Measurements from ENCODE around the gene DNAJC1. TPM values are rescaled to one million over a fixed set of nuclear protein-coding genes. Genes with fewer than 3 reads are reported as not detected.

DNAJC1 gene
- total and polyA plus RNA-seq, 4 donors, result 15.2 to 30.4 (median 22.7) TPM

- H3K27me3 ChIP-seq (ENCODE audit: control insufficient read depth in 1 of 2, insufficient read depth in 2 of 2, low read length in 1 of 2), result no peaks in the 10 kb centered on the region
- no peaks in the 10 kb centered on the region for H3K36me3 ChIP-seq (ENCODE audit: control insufficient read depth in 1 of 2, insufficient read depth in 2 of 2, low read length in 1 of 2)
- H3K27ac ChIP-seq (ENCODE audit: low read depth in 1 of 2, low read length in 2 of 2), result no peak overlapping the region
- no peak for DNase-seq
- intact Hi-C loops (cut with DNase I), result no loop called here
- H3K4me3 ChIP-seq (ENCODE audit: low read length in 2 of 2), result no peak overlapping the region
- no peaks in the 10 kb centered on the region for H3K4me1 ChIP-seq (ENCODE audit: control insufficient read depth in 1 of 2, insufficient read depth in 2 of 2, low read length in 2 of 2)
- no peaks in the 10 kb centered on the region for H3K9me3 ChIP-seq (ENCODE audit: control insufficient read depth, low read length)
- no peak for ATAC-seq (ENCODE audit: low FRiP score)
These were observed 83.6 kb downstream of the DNAJC1 start for GRCh38 chr10:21919906-21920305.

GRCh38 chr10:21919117-21919516 lies 84.4 kb downstream of the DNAJC1 start:
- no peaks in the 10 kb centered on the region for H3K36me3 ChIP-seq (ENCODE audit: control insufficient read depth in 1 of 2, insufficient read depth in 2 of 2, low read length in 1 of 2)
- no peaks in the 10 kb centered on the region for H3K4me1 ChIP-seq (ENCODE audit: control insufficient read depth in 1 of 2, insufficient read depth in 2 of 2, low read length in 2 of 2)
- no peaks in the 10 kb centered on the region for H3K27me3 ChIP-seq (ENCODE audit: control insufficient read depth in 1 of 2, insufficient read depth in 2 of 2, low read length in 1 of 2)
- DNase-seq (no peak), ATAC-seq (ENCODE audit: low FRiP score) (no peak)
- no peak overlapping the region for H3K27ac ChIP-seq (ENCODE audit: low read depth in 1 of 2, low read length in 2 of 2)
- WGBS, 2 donors, result 48 to 69% methylated on average over 1 of the region's 1 CpG
- H3K4me3 ChIP-seq (ENCODE audit: low read length in 2 of 2), result no peak overlapping the region
- H3K9me3 ChIP-seq (ENCODE audit: control insufficient read depth, low read length), result no peaks in the 10 kb centered on the region
- intact Hi-C loops (cut with DNase I), result no loop called here

GRCh38 chr10:21912625-21913024 lies 90.9 kb downstream of the DNAJC1 start:
- H3K27me3 ChIP-seq (ENCODE audit: control insufficient read depth in 1 of 2, insufficient read depth in 2 of 2, low read length in 1 of 2), result no peaks in the 10 kb centered on the region
- 90 to 91% methylated on average over 2 of the region's 2 CpGs for WGBS, 2 donors

GRCh38 chr10:21910798-21911197 lies 92.7 kb downstream of the DNAJC1 start:
- 74 to 87% methylated on average over 5 of the region's 5 CpGs for WGBS, 2 donors
- H3K36me3 ChIP-seq (ENCODE audit: control insufficient read depth in 1 of 2, insufficient read depth in 2 of 2, low read length in 1 of 2), result no peaks in the 10 kb centered on the region
- H3K27me3 ChIP-seq (ENCODE audit: control insufficient read depth in 1 of 2, insufficient read depth in 2 of 2, low read length in 1 of 2), result no peaks in the 10 kb centered on the region
- DNase-seq (no peak), ATAC-seq (ENCODE audit: low FRiP score) (no peak)
- intact Hi-C loops (cut with DNase I), result no loop called here
- no peaks in the 10 kb centered on the region for H3K9me3 ChIP-seq (ENCODE audit: control insufficient read depth, low read length)
- H3K4me3 ChIP-seq (ENCODE audit: low read length in 2 of 2), result no peak overlapping the region
- no peaks in the 10 kb centered on the region for H3K4me1 ChIP-seq (ENCODE audit: control insufficient read depth in 1 of 2, insufficient read depth in 2 of 2, low read length in 2 of 2)
- H3K27ac ChIP-seq (ENCODE audit: low read depth in 1 of 2, low read length in 2 of 2), result no peak overlapping the region

More at GRCh38 chr10:21912625-21913024, 90.9 kb downstream of the DNAJC1 start:
- H3K4me3 ChIP-seq (ENCODE audit: low read length in 2 of 2), result no peak overlapping the region
- DNase-seq, result no peak
- no peaks in the 10 kb centered on the region for H3K9me3 ChIP-seq (ENCODE audit: control insufficient read depth, low read length)
- no peaks in the 10 kb centered on the region for H3K4me1 ChIP-seq (ENCODE audit: control insufficient read depth in 1 of 2, insufficient read depth in 2 of 2, low read length in 2 of 2)
- intact Hi-C loops (cut with DNase I), result no loop called here
- no peaks in the 10 kb centered on the region for H3K36me3 ChIP-seq (ENCODE audit: control insufficient read depth in 1 of 2, insufficient read depth in 2 of 2, low read length in 1 of 2)
- no peak for ATAC-seq (ENCODE audit: low FRiP score)
- no peak overlapping the region for H3K27ac ChIP-seq (ENCODE audit: low read depth in 1 of 2, low read length in 2 of 2)

- Histone ChIP-seq H3K36me3 (ENCODE audit: control insufficient read depth in 1 of 2, insufficient read depth in 2 of 2, low read length in 1 of 2) (no peaks in the 10 kb centered on the region), H3K4me1 (ENCODE audit: control insufficient read depth in 1 of 2, insufficient read depth in 2 of 2, low read length in 2 of 2) (no peaks in the 10 kb centered on the region), H3K4me3 (ENCODE audit: low read length in 2 of 2) (no peak overlapping the region), H3K9me3 (ENCODE audit: control insufficient read depth, low read length) (no peaks in the 10 kb centered on the region), H3K27ac (ENCODE audit: low read depth in 1 of 2, low read length in 2 of 2) (no peak overlapping the region), H3K27me3 (ENCODE audit: control insufficient read depth in 1 of 2, insufficient read depth in 2 of 2, low read length in 1 of 2) (no peaks in the 10 kb centered on the region)
- intact Hi-C loops (cut with DNase I), result no loop called here
- ATAC-seq (ENCODE audit: low FRiP score) (no peak), DNase-seq (no peak)
- 96 to 98% methylated on average over 2 of the region's 2 CpGs for WGBS, 2 donors
These were observed 96.1 kb downstream of the DNAJC1 start for GRCh38 chr10:21907436-21907835.

GRCh38 chr10:21904930-21905329 lies 98.6 kb downstream of the DNAJC1 start:
- Histone ChIP-seq H3K36me3 (ENCODE audit: control insufficient read depth in 1 of 2, insufficient read depth in 2 of 2, low read length in 1 of 2) (no peaks in the 10 kb centered on the region), H3K27me3 (ENCODE audit: control insufficient read depth in 1 of 2, insufficient read depth in 2 of 2, low read length in 1 of 2) (no peaks in the 10 kb centered on the region), H3K4me1 (ENCODE audit: control insufficient read depth in 1 of 2, insufficient read depth in 2 of 2, low read length in 2 of 2) (no peaks in the 10 kb centered on the region), H3K4me3 (ENCODE audit: low read length in 2 of 2) (no peak overlapping the region), H3K27ac (ENCODE audit: low read depth in 1 of 2, low read length in 2 of 2) (no peak overlapping the region), H3K9me3 (ENCODE audit: control insufficient read depth, low read length) (no peaks in the 10 kb centered on the region)
- WGBS, 2 donors, result 93 to 98% methylated on average over 2 of the region's 2 CpGs
- no peak for DNase-seq
- intact Hi-C loops (cut with DNase I), result no loop called here
- ATAC-seq (ENCODE audit: low FRiP score), result no peak

- no peaks in the 10 kb centered on the region for H3K9me3 ChIP-seq (ENCODE audit: control insufficient read depth, low read length)
- intact Hi-C loops (cut with DNase I), result no loop called here
- DNase-seq (no peak), ATAC-seq (ENCODE audit: low FRiP score) (no peak)
- no peak overlapping the region for H3K27ac ChIP-seq (ENCODE audit: low read depth in 1 of 2, low read length in 2 of 2)
- H3K36me3 ChIP-seq (ENCODE audit: control insufficient read depth in 1 of 2, insufficient read depth in 2 of 2, low read length in 1 of 2), result peaks cover 0 to under 1% of the 10 kb centered on the region in 2 donors
- H3K4me1 ChIP-seq (ENCODE audit: control insufficient read depth in 1 of 2, insufficient read depth in 2 of 2, low read length in 2 of 2), result no peaks in the 10 kb centered on the region
- H3K27me3 ChIP-seq (ENCODE audit: control insufficient read depth in 1 of 2, insufficient read depth in 2 of 2, low read length in 1 of 2), result no peaks in the 10 kb centered on the region
- H3K4me3 ChIP-seq (ENCODE audit: low read length in 2 of 2), result no peak overlapping the region
- 81 to 93% methylated on average over 5 of the region's 5 CpGs for WGBS, 2 donors
These were observed 103.8 kb downstream of the DNAJC1 start for GRCh38 chr10:21899736-21900135.

GRCh38 chr10:21895932-21896331 lies 107.6 kb downstream of the DNAJC1 start:
- Histone ChIP-seq H3K36me3 (ENCODE audit: control insufficient read depth in 1 of 2, insufficient read depth in 2 of 2, low read length in 1 of 2) (peaks cover 0 to 3% of the 10 kb centered on the region in 2 donors), H3K4me1 (ENCODE audit: control insufficient read depth in 1 of 2, insufficient read depth in 2 of 2, low read length in 2 of 2) (no peaks in the 10 kb centered on the region)

GRCh38 chr10:21894648-21895342 lies 108.7 kb downstream of the DNAJC1 start:
- no peaks in the 10 kb centered on the region for H3K27me3 ChIP-seq (ENCODE audit: control insufficient read depth in 1 of 2, insufficient read depth in 2 of 2, low read length in 1 of 2)
- no peak for ATAC-seq (ENCODE audit: low FRiP score)
- H3K9me3 ChIP-seq (ENCODE audit: control insufficient read depth, low read length), result peaks cover 1% of the 10 kb centered on the region
- 93 to 94% methylated on average over 4 of the region's 4 CpGs for WGBS, 2 donors
- DNase-seq, result no peak
- no peak overlapping the region for H3K27ac ChIP-seq (ENCODE audit: low read depth in 1 of 2, low read length in 2 of 2)
- H3K4me3 ChIP-seq (ENCODE audit: low read length in 2 of 2), result no peak overlapping the region
- H3K36me3 ChIP-seq (ENCODE audit: control insufficient read depth in 1 of 2, insufficient read depth in 2 of 2, low read length in 1 of 2), result peaks cover 0 to 3% of the 10 kb centered on the region in 2 donors
- intact Hi-C loops (cut with DNase I), result no loop called here
- H3K4me1 ChIP-seq (ENCODE audit: control insufficient read depth in 1 of 2, insufficient read depth in 2 of 2, low read length in 2 of 2), result no peaks in the 10 kb centered on the region

More at GRCh38 chr10:21895932-21896331, 107.6 kb downstream of the DNAJC1 start:
- ATAC-seq (ENCODE audit: low FRiP score), result no peak
- Histone ChIP-seq H3K27me3 (ENCODE audit: control insufficient read depth in 1 of 2, insufficient read depth in 2 of 2, low read length in 1 of 2) (no peaks in the 10 kb centered on the region), H3K4me3 (ENCODE audit: low read length in 2 of 2) (no peak overlapping the region), H3K9me3 (ENCODE audit: control insufficient read depth, low read length) (peaks cover 1% of the 10 kb centered on the region), H3K27ac (ENCODE audit: low read depth in 1 of 2, low read length in 2 of 2) (no peak overlapping the region)
- no peak for DNase-seq
- intact Hi-C loops (cut with DNase I), result no loop called here
- 99 to 100% methylated on average over 1 of the region's 1 CpG for WGBS, 2 donors
